Stimulated activated CD8-positive, alpha-beta memory T cell treated with anti-CD3 and anti-CD28 coated beads, Interleukin-2, amount 100 ng/mL, for 48 hours (primary cell): ENCODE data around the gene BLACAT1.
A peak's percentile ranks its signal among the peaks of the same experiment; 100 is the strongest.

Experiments
- DNase-seq, 2 donors: peaks; one replicate each; pipeline ENCODE4 v3.0.0-alpha.2; 2020; ENCODE audit warnings: low read depth in 2 of 2

BLACAT1 gene

GRCh38 chr1:205455581-205456382, at the start of gene BLACAT1:
TSS of gene BLACAT1 (minus strand) at chr1:205456045.
- DNase-seq = no peak

DNA sequence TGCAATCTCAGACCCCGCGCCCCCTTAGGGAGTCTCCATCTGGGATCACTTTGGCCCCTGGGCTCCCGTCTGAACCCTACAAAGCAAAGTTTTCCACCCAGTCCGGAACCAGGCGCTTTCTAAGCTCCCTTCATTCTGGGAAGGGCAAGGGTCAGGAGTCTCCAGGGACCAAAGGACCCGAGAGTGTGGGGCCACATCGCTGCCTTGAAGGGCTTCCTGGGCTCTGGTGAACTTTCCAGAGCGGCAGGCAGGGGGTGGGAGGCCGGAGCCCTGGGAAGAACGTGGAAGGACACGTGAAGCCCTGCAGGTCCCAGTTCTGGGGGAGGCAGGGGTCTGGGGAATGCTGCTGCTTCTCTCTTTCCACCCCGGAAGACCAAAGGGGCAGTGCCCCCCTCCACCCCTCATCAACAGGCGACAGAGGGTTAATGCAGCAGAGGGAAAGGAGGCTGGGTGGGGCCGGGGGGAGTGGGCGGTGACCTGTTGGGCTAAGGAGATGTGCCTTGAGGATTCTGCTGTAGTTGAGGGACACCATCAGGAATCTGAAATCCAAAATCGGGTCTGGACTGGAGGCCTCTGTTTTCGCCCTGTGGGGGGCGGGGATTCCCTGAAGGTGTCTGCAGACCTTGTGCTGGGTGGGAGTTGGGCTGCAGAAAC, 49.4 kb upstream of the BLACAT1 start:
- DNase-seq = no peak

DNA sequence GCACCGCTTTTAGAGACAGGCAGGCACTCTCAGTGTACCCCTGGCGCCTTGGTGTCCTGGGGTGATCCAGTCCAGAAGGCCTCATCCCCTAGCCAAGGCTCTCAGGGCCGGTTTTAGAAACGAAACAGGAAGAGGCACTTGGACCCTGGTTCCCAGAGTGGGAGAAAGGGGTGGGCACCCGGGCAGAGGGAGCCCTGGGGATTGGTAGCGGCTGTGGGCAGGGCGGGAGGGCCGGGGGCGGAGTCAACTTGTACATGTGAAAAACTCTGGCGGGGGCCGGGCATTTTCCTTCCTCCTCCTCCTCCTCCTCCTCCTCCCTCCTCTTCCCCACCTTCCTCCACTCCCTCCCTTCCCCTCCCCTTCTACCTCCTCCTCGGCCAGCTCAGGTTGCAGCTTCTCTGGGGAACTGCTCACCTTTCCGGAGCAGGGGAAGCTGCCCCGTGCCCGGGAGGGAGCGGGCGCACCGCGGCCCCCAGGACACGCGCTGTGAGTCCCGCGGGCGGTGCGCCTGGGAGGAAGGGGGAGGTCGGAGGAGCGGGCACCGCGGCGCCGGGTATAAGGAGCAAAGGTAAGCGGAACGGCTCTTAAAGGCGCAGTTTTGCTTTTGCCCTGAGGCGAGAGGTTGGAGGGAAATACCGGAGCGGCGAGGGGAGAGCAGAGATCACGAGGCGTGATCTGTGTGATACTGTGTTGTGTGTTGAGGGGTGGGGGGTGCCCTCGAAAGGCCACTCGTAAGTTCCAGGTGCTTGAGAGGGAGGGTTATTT, 48.6 kb upstream of the BLACAT1 start, which contains the start of gene CDK18:
Gene CDK18 (plus strand): TSS at position 359 of the 765 bp plus-strand sequence. CDS start 18,499 bp downstream, outside the sequence.
- DNase-seq = peak in 1 of 2 donors; percentile 30

DNA sequence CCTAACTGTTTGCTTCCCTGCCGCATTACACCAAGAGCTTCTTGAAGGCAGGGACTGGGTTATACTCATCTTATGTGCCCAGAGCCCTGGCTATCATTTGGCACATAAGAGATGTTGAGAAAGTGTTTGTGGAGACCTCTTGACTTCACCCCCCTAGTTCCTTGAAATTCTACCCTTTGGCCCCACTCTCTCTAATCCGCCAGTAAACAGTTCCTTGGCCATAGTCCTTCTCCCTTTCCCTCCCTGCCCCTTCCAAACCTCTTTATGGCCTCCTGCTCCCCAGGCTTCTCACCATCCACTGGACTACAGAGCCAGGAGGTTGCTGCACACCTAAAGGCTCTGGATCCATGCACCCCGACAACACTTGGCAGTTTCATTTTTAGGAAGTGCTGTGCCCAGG, 47.1 kb upstream of the BLACAT1 start:
- no peak for DNase-seq

GRCh38 chr1:205502111-205502810, 46.4 kb upstream of the BLACAT1 start:
- DNase-seq = no peak

GRCh38 chr1:205500240-205501233, 44.7 kb upstream of the BLACAT1 start:
- no peak for DNase-seq

GRCh38 chr1:205499789-205500188, 43.9 kb upstream of the BLACAT1 start:
- DNase-seq = no peak

DNA sequence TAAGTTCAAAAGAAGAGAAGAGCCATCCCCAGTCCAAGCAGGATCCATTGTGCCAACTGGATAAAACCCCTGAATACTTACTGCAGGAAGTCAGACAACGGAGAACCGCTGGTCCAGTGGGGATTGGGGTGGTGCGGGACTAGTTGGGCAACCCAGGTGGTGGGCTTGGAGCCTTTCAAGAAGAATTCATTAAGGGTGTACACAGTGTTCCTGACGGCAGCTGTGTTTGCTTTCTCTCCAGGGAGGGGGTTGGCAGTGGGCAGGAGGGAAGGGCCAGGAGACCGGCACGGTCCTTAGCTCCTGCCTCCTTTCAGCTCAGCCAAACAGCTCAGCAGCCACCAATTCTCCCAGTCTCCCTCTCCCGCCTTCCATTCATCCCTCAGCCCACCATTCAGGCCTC, 41.5 kb upstream of the BLACAT1 start:
- no peak for DNase-seq

DNA sequence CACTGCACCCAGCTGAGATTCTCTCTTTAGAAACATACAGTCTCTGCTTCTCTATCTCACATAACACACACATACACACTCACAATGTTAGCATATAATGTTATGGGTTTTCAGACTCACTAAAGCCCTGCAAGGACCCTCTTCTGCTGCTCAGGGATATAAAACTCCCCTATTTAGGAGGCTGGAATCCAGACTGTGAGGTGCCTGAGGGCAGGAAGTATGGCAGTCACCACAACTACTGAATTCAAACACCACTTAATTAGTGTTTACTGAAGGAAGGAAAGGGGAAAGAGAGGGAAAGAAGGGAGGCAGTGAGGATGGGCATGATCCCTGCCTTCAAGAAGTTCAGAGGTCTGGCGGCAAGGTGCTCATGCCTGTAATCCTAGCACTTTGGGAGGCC, 40.8 kb upstream of the BLACAT1 start:
- DNase-seq = no peak

DNA sequence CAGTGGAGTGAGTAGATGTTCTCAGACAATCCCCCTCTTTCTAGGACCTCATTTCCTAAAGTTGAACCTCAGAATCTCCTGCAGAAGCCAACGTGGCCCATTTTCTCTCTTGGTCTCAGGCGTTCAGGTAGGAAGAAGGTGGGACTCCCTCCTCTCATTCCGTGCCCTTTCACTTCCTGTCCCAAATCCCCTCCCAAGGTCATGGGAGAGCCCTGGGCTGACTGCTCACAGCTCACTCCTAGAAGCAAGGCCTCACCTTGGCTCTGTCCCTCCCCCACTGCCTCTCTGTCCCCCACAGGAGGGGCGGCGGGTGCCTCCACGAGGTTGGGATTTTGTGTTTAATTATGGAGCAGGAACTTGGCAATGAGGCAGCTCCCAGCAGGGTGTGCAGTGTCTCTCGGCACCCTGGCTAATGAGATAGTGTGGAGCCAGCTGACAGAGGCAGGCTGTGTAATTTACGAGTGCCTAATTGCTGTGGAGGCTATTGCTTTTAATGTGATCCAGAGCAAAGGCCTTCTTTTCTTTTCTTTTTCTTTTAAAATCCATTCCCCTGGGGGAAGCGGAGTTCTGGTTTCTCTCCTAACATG, 39.5 kb upstream of the BLACAT1 start:
- DNase-seq = no peak

DNA sequence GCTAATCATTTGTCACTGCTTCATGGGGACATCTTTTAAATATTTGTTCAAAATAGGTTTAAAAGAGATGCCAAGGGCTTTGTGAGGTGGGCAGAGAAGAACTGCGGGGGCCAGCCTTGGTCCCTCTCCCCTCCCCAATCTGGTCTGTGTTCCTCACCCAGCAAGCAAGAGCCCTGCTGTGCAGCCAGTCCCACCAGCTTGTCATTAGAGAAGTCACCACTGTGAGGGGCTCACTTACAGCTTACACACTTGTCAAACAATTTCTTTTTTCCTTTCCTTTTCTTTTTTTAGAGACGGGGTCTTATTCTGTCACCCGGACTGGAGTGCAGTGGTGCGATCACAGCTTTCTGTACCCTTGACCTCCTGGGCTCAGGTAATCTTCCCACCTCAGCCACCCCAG, 38.3 kb upstream of the BLACAT1 start:
- no peak for DNase-seq

DNA sequence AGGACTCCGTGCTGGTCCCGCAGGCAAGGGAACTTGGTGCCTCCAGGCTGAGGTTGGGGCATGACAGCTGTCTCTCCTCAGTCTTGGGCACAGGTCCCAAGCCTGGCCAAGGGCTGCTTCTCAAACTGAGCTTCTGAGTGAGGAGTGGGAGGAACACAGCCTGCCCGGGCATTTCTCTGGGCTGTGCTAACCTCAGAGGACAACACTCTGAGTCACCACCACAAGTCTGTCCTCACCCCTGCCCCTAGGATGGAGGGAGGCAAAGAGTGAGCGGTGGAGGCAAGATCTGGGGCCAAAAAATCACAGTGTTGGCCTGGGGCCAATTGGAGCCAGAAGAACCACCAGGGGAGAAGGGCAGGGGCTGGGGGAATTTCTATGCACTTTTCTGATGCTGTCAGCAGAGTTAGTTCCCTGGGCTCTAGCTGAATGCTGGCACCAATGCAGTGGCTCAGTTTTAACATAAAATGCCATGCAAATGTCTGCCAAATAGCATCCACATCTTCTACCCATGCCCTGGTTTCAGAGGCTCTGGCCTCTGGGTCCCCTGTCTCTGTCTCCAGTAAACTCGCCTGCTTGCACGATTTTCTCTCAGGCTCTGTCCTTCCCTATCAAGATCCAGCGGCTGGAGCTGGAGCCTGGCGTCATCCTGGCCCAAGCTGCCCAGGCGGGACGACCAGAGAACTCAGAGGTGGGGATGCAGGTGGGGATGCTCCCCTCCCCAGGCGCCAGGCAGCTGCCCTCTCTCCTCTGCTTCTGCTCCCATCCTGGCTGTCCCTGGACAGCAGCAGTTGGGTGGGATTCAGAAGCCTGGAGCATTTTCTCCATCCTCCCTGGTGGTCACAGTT, 37.6 kb upstream of the BLACAT1 start:
- DNase-seq = no peak

DNA sequence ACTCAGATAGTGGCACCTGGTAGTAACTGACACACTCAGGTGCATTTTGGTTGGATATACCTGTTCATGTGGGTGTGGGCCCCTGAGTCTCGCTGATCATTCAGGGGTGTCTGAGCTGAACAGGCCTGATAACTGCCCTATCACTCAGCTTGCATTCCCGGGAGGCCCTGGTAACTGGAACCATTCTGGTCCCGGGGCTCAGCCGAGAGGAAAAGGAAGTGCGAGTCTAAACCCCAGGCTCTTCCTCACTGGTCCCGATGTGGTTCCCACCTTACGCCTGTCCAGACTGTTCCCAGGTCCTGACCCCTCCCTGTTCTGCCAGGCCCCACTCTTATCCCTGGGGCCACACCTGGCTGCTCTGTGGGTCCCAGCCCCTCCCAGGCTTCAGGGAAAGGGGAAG, 36.9 kb upstream of the BLACAT1 start:
- no peak for DNase-seq

DNA sequence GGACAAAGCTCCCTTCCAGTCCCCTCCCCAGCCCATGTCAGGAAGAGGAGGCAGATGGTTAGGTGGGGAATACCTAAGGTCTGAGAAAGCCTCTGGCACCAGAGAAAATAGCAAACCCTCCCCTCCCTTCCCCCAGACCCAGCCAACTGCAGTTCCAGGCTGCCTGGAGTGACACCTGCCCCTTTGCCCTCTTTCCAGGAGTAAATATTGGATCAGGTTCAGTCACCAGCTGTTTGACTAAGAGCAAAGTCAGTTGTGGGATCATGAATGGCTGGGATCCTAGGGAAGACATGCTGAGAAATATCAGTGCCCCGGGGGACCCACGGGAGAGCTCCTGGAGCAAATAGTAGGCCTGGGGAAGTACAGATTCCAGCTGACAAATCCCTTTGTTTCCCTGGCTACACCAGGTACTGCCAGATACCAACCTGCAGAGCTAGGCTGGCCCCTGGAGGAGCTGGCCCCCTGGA, 36.4 kb upstream of the BLACAT1 start:
- DNase-seq = no peak

DNA sequence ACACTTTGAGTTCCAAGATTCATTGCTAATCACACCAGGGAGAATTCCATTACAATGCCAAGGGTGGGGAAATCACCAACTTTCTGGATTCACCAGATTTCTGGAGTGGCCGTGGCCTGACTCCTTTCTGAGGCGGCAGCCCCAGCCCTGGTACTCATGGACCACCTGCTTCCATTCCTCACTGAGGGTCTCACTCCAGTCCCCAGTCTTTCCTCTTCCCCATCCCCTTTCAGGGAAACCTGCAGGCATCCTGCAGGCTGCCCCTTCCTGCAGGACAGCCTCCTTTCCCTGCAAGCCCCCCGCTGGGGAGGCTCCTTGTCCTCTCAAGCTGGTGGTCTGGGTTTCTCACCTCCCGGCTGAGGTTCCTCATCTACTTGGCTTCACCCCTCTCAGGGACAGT, 35.9 kb upstream of the BLACAT1 start:
- DNase-seq = no peak

DNA sequence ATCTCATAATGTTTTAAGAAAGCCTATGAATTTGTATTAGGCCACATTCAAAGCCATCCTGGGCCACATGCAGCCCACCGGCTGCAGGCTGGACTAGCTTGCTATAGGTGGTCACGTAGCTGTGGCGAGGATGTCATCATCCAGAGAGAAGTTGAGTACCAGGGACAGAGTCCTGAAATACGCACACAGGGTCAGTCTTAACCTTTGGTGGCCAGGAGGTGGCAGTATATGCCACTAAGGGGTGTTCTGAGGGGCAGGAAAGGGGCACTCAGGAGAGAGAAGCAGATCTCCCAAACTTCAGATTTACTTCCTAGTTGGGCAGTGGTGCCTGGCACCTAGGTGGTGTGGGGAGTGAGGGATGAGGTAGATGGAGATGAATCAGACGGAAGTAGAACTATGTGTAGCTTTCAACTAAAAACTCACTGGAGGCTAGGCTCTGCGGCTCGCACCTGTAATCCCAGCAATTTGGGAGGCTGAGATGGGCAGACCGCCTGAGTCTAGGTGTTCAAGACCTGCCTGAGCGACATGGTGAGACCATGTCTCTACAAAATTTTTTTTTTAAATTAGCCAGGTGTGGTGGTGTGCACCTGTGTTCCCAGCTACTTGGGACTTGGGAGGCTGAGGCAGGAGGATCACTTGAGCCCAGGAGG, 32.4 kb upstream of the BLACAT1 start:
- DNase-seq = peak in 1 of 2 donors; percentile 23

- DNase-seq = no peak
Observed at GRCh38 chr1:205486258-205486657, 30.4 kb upstream of the BLACAT1 start.
